Suprapubic skin (tissue), 4 donors: ENCODE data around the gene DPY19L1.
"Not testable (repeated sequence)": the region's sequence is repeated elsewhere in the genome, so short reads cannot be mapped to it uniquely, and the experiment has no call there.

Experiments used
- CTCF ChIP-seq, 2 donors: fragments of 200-600 bp in 1 of 2; fragments of 450-650 bp in 1 of 2; sonication (generic) in 1 of 2; IDR thresholded peaks; one replicate each; pipeline ENCODE4 v1.5.1; 2016 to 2019; ENCODE audit warnings: antibody characterized with exemption in 2 of 2, mild to moderate bottlenecking in 1 of 2, moderate library complexity in 1 of 2
- EP300 ChIP-seq: sonication (generic); formaldehyde crosslinking; IDR thresholded peaks from one replicate; pipeline ENCODE4 v1.6.1; 2017; ENCODE audit warnings: antibody characterized with exemption
- POLR2A ChIP-seq, 2 donors: fragments of 450-650 bp; IDR thresholded peaks; one replicate each; pipeline ENCODE4 v1.6.1; 2017; ENCODE audit warnings: antibody characterized with exemption in 2 of 2, mild to moderate bottlenecking in 2 of 2, moderate library complexity in 2 of 2
- POLR2AphosphoS5 ChIP-seq, 3 donors: sonication (generic); formaldehyde crosslinking; IDR thresholded peaks; one replicate each; pipeline ENCODE4 v1.6.1; 2017; ENCODE audit warnings: antibody characterized with exemption in 3 of 3

GRCh38 chr7:34883855-34884254 is 153.4 kb downstream of the DPY19L1 start:
- not testable (repeated sequence) for TF ChIP-seq CTCF (IDR thresholded peaks at IDR 0.05); POLR2A (IDR thresholded peaks at IDR 0.05); POLR2AphosphoS5 (IDR thresholded peaks at IDR 0.05); EP300
